ENCODE data around the gene TLE7. TPM values are rescaled to one million over a fixed set of nuclear protein-coding genes. Genes with fewer than 3 reads are reported as not detected.

The TLE7 gene
- total and polyA plus RNA-seq, 2 of the 8 experiments (the other 6 are each of a cell fraction or from before 2014, with no cell fraction given) = 0.03 TPM; not detected in 1

GRCh38 chr16:71484006-71484893 is 42.4 kb upstream of the TLE7 start (continued):
- TF ChIP-seq POU5F1 (IDR thresholded peaks at IDR 0.05; ENCODE audit: low read depth, low read length) = no peak
